GM12873 (cell line): Measurements from ENCODE around the gene PTPRE.

Experiments used
- TF ChIP-seq, protein P1 (sequence below): IDR thresholded peaks from 2 replicates; pipeline ENCODE4 v1.5.1; 2012; ENCODE audit warnings: low read depth, mild to moderate bottlenecking, moderate library complexity, low read length, control low read depth; ENCODE audit not compliant: insufficient read depth; ENCODE audit errors: missing control alignments

The PTPRE gene

DNA sequence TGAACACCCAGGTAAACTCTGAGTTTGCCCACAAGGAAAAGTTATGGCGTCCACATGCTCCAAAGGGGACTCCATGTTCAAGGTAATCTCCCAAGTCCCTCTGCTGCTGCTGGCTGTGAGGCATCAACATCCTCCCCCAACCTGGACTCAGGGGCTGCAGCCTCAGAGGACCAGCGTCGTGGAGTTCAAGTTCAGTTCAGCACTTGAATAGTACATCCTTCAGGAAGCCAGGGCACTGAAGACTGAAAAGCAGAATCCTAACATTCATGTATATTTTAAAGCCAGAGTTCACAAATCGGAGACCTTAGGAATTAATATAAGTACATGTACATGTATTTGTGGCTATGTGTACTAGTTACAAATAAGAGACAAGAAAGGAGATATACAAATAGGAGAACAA lies 90.4 kb downstream of the PTPRE start:
- TF ChIP-seq, protein P1, sequence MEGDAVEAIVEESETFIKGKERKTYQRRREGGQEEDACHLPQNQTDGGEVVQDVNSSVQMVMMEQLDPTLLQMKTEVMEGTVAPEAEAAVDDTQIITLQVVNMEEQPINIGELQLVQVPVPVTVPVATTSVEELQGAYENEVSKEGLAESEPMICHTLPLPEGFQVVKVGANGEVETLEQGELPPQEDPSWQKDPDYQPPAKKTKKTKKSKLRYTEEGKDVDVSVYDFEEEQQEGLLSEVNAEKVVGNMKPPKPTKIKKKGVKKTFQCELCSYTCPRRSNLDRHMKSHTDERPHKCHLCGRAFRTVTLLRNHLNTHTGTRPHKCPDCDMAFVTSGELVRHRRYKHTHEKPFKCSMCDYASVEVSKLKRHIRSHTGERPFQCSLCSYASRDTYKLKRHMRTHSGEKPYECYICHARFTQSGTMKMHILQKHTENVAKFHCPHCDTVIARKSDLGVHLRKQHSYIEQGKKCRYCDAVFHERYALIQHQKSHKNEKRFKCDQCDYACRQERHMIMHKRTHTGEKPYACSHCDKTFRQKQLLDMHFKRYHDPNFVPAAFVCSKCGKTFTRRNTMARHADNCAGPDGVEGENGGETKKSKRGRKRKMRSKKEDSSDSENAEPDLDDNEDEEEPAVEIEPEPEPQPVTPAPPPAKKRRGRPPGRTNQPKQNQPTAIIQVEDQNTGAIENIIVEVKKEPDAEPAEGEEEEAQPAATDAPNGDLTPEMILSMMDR, result no peak

DNA sequence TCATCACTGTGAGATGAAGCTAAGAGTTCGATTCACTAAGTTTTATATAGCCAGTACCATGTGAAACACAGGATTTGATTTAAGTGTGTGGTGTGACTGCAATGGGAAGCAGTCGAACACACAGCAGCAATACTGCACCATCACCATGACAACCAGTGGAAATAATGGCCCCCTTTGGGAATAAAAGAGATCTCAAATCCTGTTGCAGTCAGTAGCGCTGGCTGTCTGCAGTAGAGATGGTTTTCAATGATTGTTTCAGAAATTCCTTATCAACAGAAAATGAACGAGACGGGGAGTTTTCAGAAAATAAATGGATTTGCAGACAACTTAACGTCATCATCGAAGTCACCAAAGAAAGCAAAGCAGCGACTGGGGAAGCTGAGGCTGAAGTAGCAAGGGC lies 91.0 kb downstream of the PTPRE start:
- TF ChIP-seq, protein P1, result no peak

DNA sequence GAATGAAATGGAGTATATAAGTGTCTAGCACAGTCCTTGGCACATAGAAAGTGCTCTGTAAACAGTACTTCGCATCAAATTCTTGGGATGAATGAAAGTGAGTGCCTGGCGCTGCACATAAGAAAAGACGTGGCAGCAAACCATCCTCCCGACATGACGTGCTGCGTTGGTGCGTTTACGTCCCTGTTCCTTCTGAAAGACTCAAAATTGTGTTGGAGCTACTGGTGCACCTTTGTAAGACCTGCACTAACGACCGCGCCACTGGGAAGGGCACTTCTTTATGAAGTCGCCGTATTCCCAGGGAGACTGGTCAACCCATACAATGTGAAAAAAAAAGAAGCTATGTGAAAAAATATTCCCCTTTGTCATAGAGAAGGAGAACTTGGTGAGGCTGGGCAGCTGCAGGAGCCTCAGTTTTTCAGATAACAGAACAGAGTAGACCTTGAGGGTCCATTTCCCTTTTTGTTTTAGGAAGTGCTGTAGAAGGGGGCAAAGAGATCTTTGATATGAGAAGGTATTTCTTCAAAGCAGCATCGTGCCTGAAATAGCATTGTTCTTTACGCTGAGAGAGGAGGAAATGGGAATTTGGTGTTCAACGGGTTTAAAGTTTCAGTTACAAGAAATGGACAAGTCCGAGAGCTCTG lies 91.7 kb downstream of the PTPRE start:
- TF ChIP-seq, protein P1, result no peak

DNA sequence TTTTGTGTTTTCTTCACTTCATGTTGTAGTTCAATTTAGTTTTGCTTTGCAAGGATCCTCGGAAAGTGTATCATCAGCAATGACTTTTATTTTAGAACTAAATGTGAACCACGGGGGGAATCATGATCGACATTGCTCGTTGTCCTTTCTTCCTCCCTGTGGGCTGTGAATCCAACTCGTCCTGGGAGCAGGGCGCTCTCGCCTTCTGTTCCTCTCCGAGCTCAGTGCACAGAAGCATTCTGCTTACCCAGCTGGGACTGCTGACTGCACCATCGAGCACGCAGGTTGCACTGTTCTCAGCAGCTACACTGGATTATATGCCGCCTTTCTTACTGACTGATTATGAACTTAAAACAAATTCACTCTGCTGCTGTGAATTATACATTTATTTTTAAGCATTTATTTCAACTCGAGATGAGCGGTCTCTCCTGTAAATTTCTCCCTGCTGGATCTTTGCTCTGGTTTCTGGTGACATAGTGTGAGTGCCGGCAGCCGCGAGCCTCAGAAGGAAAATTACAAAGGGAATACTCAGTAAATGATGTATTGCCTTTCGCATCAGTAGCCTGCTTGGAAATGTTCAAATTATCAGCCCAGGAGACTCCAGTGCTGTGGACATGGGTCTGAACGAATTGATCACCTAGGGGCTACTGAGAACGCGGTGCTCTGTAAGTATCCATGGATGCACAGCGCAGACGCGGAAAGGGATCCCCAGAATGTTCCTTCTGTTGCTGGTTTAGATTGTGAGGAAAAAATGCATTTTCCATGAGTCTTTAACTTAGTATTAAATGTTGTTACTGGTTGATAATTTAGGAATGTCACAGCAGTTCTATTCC lies 92.6 kb downstream of the PTPRE start:
- TF ChIP-seq, protein P1, result no peak

DNA sequence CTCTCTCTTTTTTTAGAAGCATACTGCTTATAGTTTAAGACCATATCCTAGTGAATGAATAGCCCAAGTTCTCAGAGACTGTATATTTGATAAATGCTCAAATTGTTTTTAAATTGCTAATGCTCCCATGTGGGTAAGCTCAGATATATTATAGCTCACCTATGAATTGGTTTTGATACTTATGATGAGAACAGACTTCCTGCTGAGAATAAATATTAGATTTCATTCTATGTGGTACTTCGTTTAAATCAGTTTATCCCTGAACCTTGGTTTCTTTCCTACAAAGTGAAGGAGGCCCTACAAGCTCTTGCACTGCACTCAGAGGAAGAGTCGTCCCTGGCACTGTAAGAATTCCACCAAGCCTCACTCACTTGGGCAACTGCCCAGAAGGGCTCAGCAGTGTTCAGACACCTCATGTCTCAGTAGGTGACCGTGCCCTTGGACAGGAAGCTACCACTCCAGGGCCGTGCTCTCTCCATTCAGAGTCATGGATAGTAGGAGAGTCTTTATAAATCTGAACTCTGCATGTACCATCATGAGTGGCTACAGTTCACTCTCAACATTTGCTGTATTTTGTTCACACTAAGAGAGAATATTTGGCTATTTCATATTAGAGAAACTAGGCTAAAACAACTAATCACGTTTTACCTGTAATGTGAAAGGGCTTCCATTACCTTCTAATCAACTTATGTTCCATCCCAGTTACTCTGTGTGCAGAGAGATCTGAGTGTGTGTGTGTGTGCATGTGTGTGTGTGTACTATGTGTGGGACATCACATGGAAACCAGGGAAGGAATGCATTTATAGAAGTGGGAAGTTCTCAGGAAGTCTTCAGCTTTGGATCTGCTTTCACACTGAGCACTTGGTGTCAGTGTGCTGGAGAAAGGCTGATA lies 93.8 kb downstream of the PTPRE start:
- TF ChIP-seq, protein P1, result no peak

DNA sequence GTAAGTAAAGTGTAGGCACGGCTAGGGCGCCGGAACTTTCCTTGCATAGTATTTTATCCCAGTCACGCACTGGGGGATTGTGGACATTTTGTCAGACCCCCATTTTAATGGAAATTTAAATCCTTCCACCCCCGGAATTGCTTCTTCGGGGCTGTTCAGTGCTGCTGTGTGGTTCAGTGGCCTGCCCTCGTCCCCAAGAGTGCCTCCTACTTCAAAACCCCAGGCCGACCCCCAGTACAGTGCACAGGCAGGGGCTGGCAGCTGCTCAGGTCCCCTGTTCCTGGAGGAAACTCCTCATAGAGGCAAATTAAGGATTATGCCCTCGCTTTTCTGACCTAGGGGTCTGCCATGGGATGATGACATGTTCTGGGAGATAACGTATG lies 94.5 kb downstream of the PTPRE start:
- TF ChIP-seq, protein P1, result no peak

DNA sequence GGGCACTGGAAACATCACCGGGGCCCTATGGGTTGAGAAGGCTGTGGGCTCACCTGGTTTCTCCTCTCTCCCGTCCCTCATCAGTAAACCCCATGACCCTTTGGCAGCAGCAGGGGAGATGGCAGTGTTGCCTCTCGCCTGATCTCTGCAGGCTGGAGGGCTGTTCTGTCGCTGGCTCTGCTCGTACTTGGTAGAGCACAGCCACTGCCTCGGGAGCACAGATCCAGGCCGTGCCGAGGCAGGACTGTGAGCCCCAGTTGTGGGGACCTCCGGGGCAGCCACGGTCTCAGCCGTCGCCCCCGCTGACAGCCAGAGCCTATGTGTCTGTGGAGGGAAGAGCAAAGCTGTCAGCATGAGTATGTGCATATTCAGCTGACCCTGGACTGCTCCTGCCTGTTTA lies 94.9 kb downstream of the PTPRE start:
- TF ChIP-seq, protein P1, result no peak
